DOHH2 (cell line): ENCODE measurements around the gene CALHM4.

Source experiments
- H3F3A ChIP-seq: fragments of 200-600 bp; sonication (generic), shearing (Covaris generic); 2 replicates; pipeline ENCODE4 v1.6.0; 2016; ENCODE audit warnings: antibody characterized with exemption, mild to moderate bottlenecking; ENCODE audit not compliant: control insufficient read depth, insufficient read depth
- H3K27ac ChIP-seq: fragments of 200-600 bp; sonication (generic); 2 replicates; pipeline ENCODE4 v1.5.1; 2014; ENCODE audit warnings: low read depth, mild to moderate bottlenecking, low read length, moderate library complexity
- H3K27me3 ChIP-seq: fragments of 200-600 bp; sonication (generic); 2 replicates; pipeline ENCODE4 v1.6.1; 2014; ENCODE audit warnings: mild to moderate bottlenecking, low read length, mixed read lengths; ENCODE audit not compliant: control insufficient read depth
- H3K36me3 ChIP-seq: fragments of 200-600 bp; sonication (generic); 2 replicates; pipeline ENCODE4 v1.6.1; 2014; ENCODE audit warnings: mild to moderate bottlenecking, low read length, moderate library complexity, mixed read lengths; ENCODE audit not compliant: control insufficient read depth
- H3K4me1 ChIP-seq: fragments of 200-600 bp; sonication (generic); 2 replicates; pipeline ENCODE4 v1.6.1; 2014; ENCODE audit warnings: mild to moderate bottlenecking, low read length, mixed read lengths; ENCODE audit not compliant: control insufficient read depth
- H3K4me2 ChIP-seq: fragments of 200-600 bp; sonication (generic); 2 replicates; pipeline ENCODE4 v1.6.0; 2014; ENCODE audit warnings: mild to moderate bottlenecking, low read length, moderate library complexity
- H3K4me3 ChIP-seq: fragments of 200-600 bp; sonication (generic); 2 replicates; pipeline ENCODE4 v1.5.1; 2014; ENCODE audit warnings: mild to moderate bottlenecking, low read length, mixed read lengths
- H3K79me2 ChIP-seq: fragments of 200-600 bp; sonication (generic); 2 replicates; pipeline ENCODE4 v1.6.1; 2014; ENCODE audit warnings: mild to moderate bottlenecking, low read length, mixed read lengths; ENCODE audit not compliant: control insufficient read depth
- H3K9me2 ChIP-seq: fragments of 200-600 bp; sonication (generic); replicated peaks from 2 replicates; pipeline ENCODE4 v1.6.1; 2014; ENCODE audit warnings: mild to moderate bottlenecking, low read length, mixed read lengths; ENCODE audit not compliant: control insufficient read depth
- H3K9me3 ChIP-seq: fragments of 200-600 bp; sonication (generic); 2 replicates; pipeline ENCODE4 v1.6.1; 2014; ENCODE audit warnings: antibody characterized with exemption, low read length, mixed read lengths; ENCODE audit not compliant: control insufficient read depth, insufficient read depth
- H4K20me1 ChIP-seq: fragments of 200-600 bp; sonication (generic); 2 replicates; pipeline ENCODE4 v1.6.0; 2014; ENCODE audit warnings: low read depth, mild to moderate bottlenecking, antibody characterized with exemption, low read length, moderate library complexity; ENCODE audit not compliant: control insufficient read depth, insufficient read depth
- CTCF ChIP-seq: fragments of 200-600 bp; sonication (generic); IDR thresholded peaks from one replicate; pipeline ENCODE4 v1.5.1; 2014; ENCODE audit warnings: antibody characterized with exemption, mild to moderate bottlenecking, low read depth, low read length; ENCODE audit not compliant: poor library complexity, severe bottlenecking
- EZH2phosphoT487 ChIP-seq: fragments of 200-600 bp; sonication (generic); IDR thresholded peaks from 2 replicates; pipeline ENCODE4 v1.6.1; 2017; ENCODE audit warnings: borderline replicate concordance, mild to moderate bottlenecking, antibody characterized with exemption, low read length, moderate library complexity, mixed read lengths

The CALHM4 gene

GRCh38 chr6:116528133-116528532, 25.4 kb upstream of the CALHM4 start:
- TF ChIP-seq CTCF (no peak), EZH2phosphoT487 (no peak)
- H3K36me3 ChIP-seq, result no peaks in the 10 kb centered on the region
- H3K4me2 ChIP-seq, result no peak overlapping the region
- no peak overlapping the region for H3K27ac ChIP-seq
- no peak overlapping the region for H3K4me3 ChIP-seq
- H4K20me1 ChIP-seq, result no peaks in the 10 kb centered on the region
- peaks cover 20% of the 10 kb centered on the region for H3K27me3 ChIP-seq
- H3K79me2 ChIP-seq, result no peaks in the 10 kb centered on the region
- H3K9me3 ChIP-seq, result no peaks in the 10 kb centered on the region
- H3F3A ChIP-seq, result no peaks in the 10 kb centered on the region
- no peaks in the 10 kb centered on the region for H3K4me1 ChIP-seq
- no peaks in the 10 kb centered on the region for H3K9me2 ChIP-seq

GRCh38 chr6:116528780-116529179, 24.8 kb upstream of the CALHM4 start:
- H3K4me1 ChIP-seq, result no peaks in the 10 kb centered on the region
- H3K4me2 ChIP-seq, result no peak overlapping the region
- no peaks in the 10 kb centered on the region for H3K36me3 ChIP-seq
- no peak overlapping the region for H3K27ac ChIP-seq
- H4K20me1 ChIP-seq, result no peaks in the 10 kb centered on the region
- no peak overlapping the region for H3K4me3 ChIP-seq
- H3K9me3 ChIP-seq, result no peaks in the 10 kb centered on the region
- TF ChIP-seq CTCF, result no peak
- TF ChIP-seq EZH2phosphoT487, result no peak
- H3K27me3 ChIP-seq, result peaks cover 25% of the 10 kb centered on the region
- H3F3A ChIP-seq, result no peaks in the 10 kb centered on the region
- no peaks in the 10 kb centered on the region for H3K79me2 ChIP-seq
- no peaks in the 10 kb centered on the region for H3K9me2 ChIP-seq

- no peaks in the 10 kb centered on the region for H4K20me1 ChIP-seq
- no peaks in the 10 kb centered on the region for H3K9me2 ChIP-seq
- TF ChIP-seq CTCF, result no peak
- no peaks in the 10 kb centered on the region for H3K79me2 ChIP-seq
- no peak overlapping the region for H3K27ac ChIP-seq
- no peaks in the 10 kb centered on the region for H3F3A ChIP-seq
- no peaks in the 10 kb centered on the region for H3K36me3 ChIP-seq
- no peaks in the 10 kb centered on the region for H3K4me1 ChIP-seq
- H3K27me3 ChIP-seq, result peaks cover 32% of the 10 kb centered on the region
- no peak overlapping the region for H3K4me2 ChIP-seq
- no peaks in the 10 kb centered on the region for H3K9me3 ChIP-seq
- no peak overlapping the region for H3K4me3 ChIP-seq
Measured at GRCh38 chr6:116529466-116530290, 23.9 kb upstream of the CALHM4 start.
